HepG2 (cell line): ENCODE results near the gene TLE1. TPM values are rescaled to one million over a fixed set of nuclear protein-coding genes. Genes with fewer than 3 reads are reported as not detected.

ENCODE experiments used
- ATAC-seq: fragments of 200-7000 bp; cut with Tn5 transposase; 3 replicates; pipeline ENCODE4 v1.9.1; 2020; ENCODE audit warnings: mild to moderate bottlenecking, moderate library complexity
- BruUV-seq: library from RNA; stranded (reverse); fragments of 400-500 nt; replicated peaks from 2 replicates; lab custom pipeline; 2021; lab: Mats Ljungman, UMichigan
- CTCF ChIA-PET: fragments of 300-600 bp; formaldehyde crosslinking; extraction: SDS; loops from one replicate; lab custom pipeline; 2021; ENCODE audit warnings: low total read pairs, inconsistent platforms, low intra/inter-chr PET ratio; lab: Yijun Ruan, JAX
- POLR2A ChIA-PET: fragments of 350-600 bp; sonication (Branson Sonifier 250); formaldehyde crosslinking; loops from one replicate; lab custom pipeline; 2020; ENCODE audit warnings: antibody characterized with exemption, inconsistent platforms; lab: Yijun Ruan, JAX
- DNase-seq: peaks from one replicate; pipeline ENCODE4 v3.0.0-alpha.2; 2015; ENCODE audit warnings: low spot score
- FAIRE-seq: peaks from 3 replicates; lab custom pipeline; 2011; peaks lifted over from hg19 to GRCh38; lab: Jason Lieb, UNC
- H2AFZ ChIP-seq: one replicate; pipeline ENCODE4 v1.6.1; 2011; ENCODE audit warnings: low read length, inconsistent platforms
- H3K27ac ChIP-seq: fragments of 300-600 bp; 3 replicates; pipeline ENCODE4 v1.8.0; 2011; ENCODE audit warnings: mixed run types, mild to moderate bottlenecking, mixed read lengths, low read length, inconsistent platforms; ENCODE audit not compliant: insufficient read depth; ENCODE audit errors: extremely low read length
- H3K27me3 ChIP-seq, 2 experiments: fragments of 200-600 bp in 1 of 2; 2 replicates in 1 of 2; 3 replicates in 1 of 2; pipeline versions ENCODE4 v1.6.0 to v1.8.0; 2011; ENCODE audit warnings: low read length in 2 of 2, mild to moderate bottlenecking in 2 of 2, moderate library complexity in 2 of 2, inconsistent platforms in 1 of 2; ENCODE audit not compliant: insufficient read depth in 2 of 2, control insufficient read depth in 1 of 2
- H3K36me3 ChIP-seq, 2 experiments: fragments of 200-600 bp in 1 of 2; replicated peaks in 1 of 2; 2 replicates in 1 of 2; 3 replicates in 1 of 2; pipeline versions ENCODE4 v1.5.1 to v1.8.0; 2011; ENCODE audit warnings: low read length in 2 of 2, inconsistent platforms in 1 of 2; ENCODE audit not compliant: insufficient read depth in 2 of 2, control insufficient read depth in 1 of 2
- H3K4me1 ChIP-seq: 2 replicates; pipeline ENCODE4 v1.5.1; 2012; ENCODE audit warnings: low read length, inconsistent platforms; ENCODE audit not compliant: insufficient read depth
- H3K4me2 ChIP-seq: 2 replicates; pipeline ENCODE4 v1.6.0; 2011; ENCODE audit warnings: low read depth, low read length, inconsistent platforms
- H3K4me3 ChIP-seq, 3 experiments: fragments of 200-600 bp in 1 of 3; sonication (generic), shearing (Covaris generic) in 1 of 3; replicated peaks in 1 of 3; 2 replicates each; pipeline ENCODE4 v1.5.1; 2011 to 2016; ENCODE audit warnings: low read length in 3 of 3, inconsistent platforms in 2 of 3, low read depth in 2 of 3, mild to moderate bottlenecking in 2 of 3, control low read depth in 1 of 3, mixed read lengths in 1 of 3; ENCODE audit not compliant: insufficient read depth in 1 of 3
- H3K79me2 ChIP-seq: one replicate; pipeline ENCODE4 v1.6.1; 2011; ENCODE audit warnings: low read length, inconsistent platforms; ENCODE audit not compliant: insufficient read depth
- H3K9ac ChIP-seq: 2 replicates; pipeline ENCODE4 v1.6.0; 2011; ENCODE audit warnings: mild to moderate bottlenecking, low read depth, low read length, inconsistent platforms; ENCODE audit not compliant: insufficient read depth
- H3K9me3 ChIP-seq: 2 replicates; pipeline ENCODE4 v1.5.1; 2012; ENCODE audit warnings: mild to moderate bottlenecking, low read length
- H4K20me1 ChIP-seq: 2 replicates; pipeline ENCODE4 v1.6.0; 2011; ENCODE audit warnings: inconsistent platforms, mild to moderate bottlenecking, low read length, moderate library complexity; ENCODE audit not compliant: insufficient read depth
- GFI1 ChIP-seq: sonication (generic); formaldehyde crosslinking; IDR thresholded peaks from 2 replicates; pipeline ENCODE4 v1.5.0; 2020; ENCODE audit warnings: missing genetic modification reagents, mild to moderate bottlenecking, borderline replicate concordance
- JDP2 ChIP-seq: sonication (generic); formaldehyde crosslinking; IDR thresholded peaks from 2 replicates; pipeline ENCODE4 v1.8.1; 2022; ENCODE audit warnings: missing genetic modification reagents, borderline replicate concordance
- MAFK ChIP-seq, 2 experiments: IDR thresholded peaks in 1 of 2; conservative IDR thresholded peaks in 1 of 2; 2 replicates each; pipeline ENCODE4 v1.6.1; 2011; ENCODE audit warnings: improper control_type of control experiment in 2 of 2, low read length in 2 of 2
- MATR3 ChIP-seq: sonication (generic); formaldehyde crosslinking; IDR thresholded peaks from 2 replicates; pipeline ENCODE4 v1.4.0; 2020; ENCODE audit warnings: missing genetic modification reagents
- RBM39 ChIP-seq: fragments of 200-400 bp; formaldehyde crosslinking; IDR thresholded peaks from one replicate; pipeline ENCODE4 v1.6.1; 2018; ENCODE audit warnings: antibody characterized with exemption, mild to moderate bottlenecking, low read depth, low read length; ENCODE audit not compliant: poor library complexity, severe bottlenecking
- RNF2 ChIP-seq: fragments of 450-650 bp; conservative IDR thresholded peaks from 2 replicates; pipeline ENCODE4 v1.6.1; 2016; ENCODE audit warnings: low read depth
- SETDB1 ChIP-seq: sonication (generic); formaldehyde crosslinking; IDR thresholded peaks from 2 replicates; pipeline ENCODE4 v1.5.1; 2020; ENCODE audit warnings: missing genetic modification reagents, mild to moderate bottlenecking, borderline replicate concordance
- U2AF1 ChIP-seq: fragments of 200-400 bp; formaldehyde crosslinking; optimal IDR thresholded peaks from 2 replicates; pipeline ENCODE3; 2017; ENCODE audit warnings: mild to moderate bottlenecking, low read depth, low read length
- ZNF317 ChIP-seq: sonication (generic); formaldehyde crosslinking; IDR thresholded peaks from 2 replicates; pipeline ENCODE4 v1.5.0; 2020; ENCODE audit warnings: mild to moderate bottlenecking, missing genetic modification reagents
- ZNF883 ChIP-seq: sonication (generic); formaldehyde crosslinking; IDR thresholded peaks from 2 replicates; pipeline ENCODE4 v1.5.1; 2020; ENCODE audit warnings: mild to moderate bottlenecking, missing genetic modification reagents; ENCODE audit errors: not compliant biosample characterization
- WGBS: methylation state at CpG from one replicate; pipeline ENCODE4 v1.1.6; 2017; ENCODE audit warnings: low lambda C conversion rate; 5-methylcytosine and 5-hydroxymethylcytosine counted together
- in situ Hi-C: cut with HindIII; loops from 2 replicates; pipeline ENCODE4 v1.10.0; 2017; ENCODE audit warnings: low pct_unique_long_range_greater_than_20kb; ENCODE audit not compliant: extremely low pct_ligation_motif_present
- intact Hi-C: fragments of 100-400 bp; cut with micrococcal nuclease; formaldehyde crosslinking; loops from one replicate; pipeline ENCODE4 v1.10.0; 2022; ENCODE audit not compliant: unreplicated experiment
- polyA plus RNA-seq, 8 experiments: library from polyadenylated mRNA; depleted of rRNA in 3 of 8; stranded (reverse) in 7 of 8; unstranded in 1 of 8; fragments of >200 nt; fragmentation: Illumina TruSeq in 4 of 8; extraction: Trizol in 4 of 8; gene quantifications; 2 replicates each; pipeline versions ENCODE4 v1.2.1 to v1.2.3, GENCODE V29; 2011 to 2016; ENCODE audit warnings: low read depth in 4 of 8, missing spikeins in 1 of 8, mixed read lengths in 1 of 8; ENCODE audit not compliant: insufficient read depth in 1 of 8
- total RNA-seq, 5 experiments: library from RNA; depleted of rRNA; stranded (reverse); fragments of >200 nt; fragmentation: Illumina TruSeq; extraction: Trizol; gene quantifications; 2 replicates each; pipeline ENCODE4 v1.2.3, GENCODE V29; 2016; ENCODE audit warnings: low read depth in 1 of 5
- TF ChIP-seq, protein P1 (sequence below): sonication (generic); formaldehyde crosslinking; IDR thresholded peaks from 2 replicates; pipeline ENCODE4 v1.9.0; 2021; ENCODE audit warnings: missing genetic modification reagents, mild to moderate bottlenecking, borderline replicate concordance

The TLE1 gene
- total and polyA plus RNA-seq, 2 of the 13 experiments (the other 11 are each of a cell fraction or from before 2014, with no cell fraction given) = 35.9 to 109 TPM

DNA sequence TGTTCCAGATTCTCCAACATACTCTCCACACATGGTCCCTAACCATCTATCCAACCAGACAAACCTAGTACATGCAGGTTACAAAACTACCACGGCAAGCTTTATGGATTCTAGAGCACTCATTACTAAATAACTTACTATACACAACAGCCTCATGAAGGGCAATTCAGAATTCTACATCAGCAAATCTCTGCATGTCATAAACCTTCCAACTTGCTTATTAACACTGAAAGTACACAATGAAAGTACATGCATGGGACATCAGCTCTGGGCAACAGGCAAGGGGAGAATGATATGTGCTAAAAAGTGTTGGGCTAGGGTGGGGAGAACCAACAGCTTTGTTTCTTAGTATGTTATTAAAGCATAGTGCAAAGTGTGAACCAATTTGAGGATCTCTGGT lies 70.4 kb downstream of the TLE1 start:
- no peak for ATAC-seq
- POLR2A ChIA-PET = no interaction called here
- Histone ChIP-seq H3K79me2 (no peaks in the 10 kb centered on the region), H2AFZ (no peak overlapping the region), H3K4me2 (no peak overlapping the region), H3K36me3 (peaks cover 17 to 72% of the 10 kb centered on the region in 2 experiments), H3K27me3 (no peaks in the 10 kb centered on the region), H3K4me1 (0 out of 2 replicates have a peak, but pooled peaks cover 8% of the 10 kb centered on the region), H3K9me3 (no peaks in the 10 kb centered on the region), H3K27ac (no peak overlapping the region), H4K20me1 (no peaks in the 10 kb centered on the region), H3K4me3 (no peak overlapping the region), H3K9ac (no peak overlapping the region)
- no TSS peak for BruUV-seq
- FAIRE-seq = no peak
- WGBS = 85% methylated on average over 1 of the region's 1 CpG
- TF ChIP-seq SETDB1 (CRISPR knock-in tag) (no peak), MAFK (conservative IDR thresholded peaks at IDR 0.05 in 1 of 2, IDR thresholded peaks at IDR 0.05 in 1 of 2; ENCODE audit: low read length in 2 of 2) (0 out of 4 replicates have a peak, but pooled peaks of 1 of the 2 experiments have one; percentile 4)
- DNase-seq = no peak
- CTCF ChIA-PET = no interaction called here
- intact Hi-C loops (no loop called here), in situ Hi-C loops (no loop called here)

DNA sequence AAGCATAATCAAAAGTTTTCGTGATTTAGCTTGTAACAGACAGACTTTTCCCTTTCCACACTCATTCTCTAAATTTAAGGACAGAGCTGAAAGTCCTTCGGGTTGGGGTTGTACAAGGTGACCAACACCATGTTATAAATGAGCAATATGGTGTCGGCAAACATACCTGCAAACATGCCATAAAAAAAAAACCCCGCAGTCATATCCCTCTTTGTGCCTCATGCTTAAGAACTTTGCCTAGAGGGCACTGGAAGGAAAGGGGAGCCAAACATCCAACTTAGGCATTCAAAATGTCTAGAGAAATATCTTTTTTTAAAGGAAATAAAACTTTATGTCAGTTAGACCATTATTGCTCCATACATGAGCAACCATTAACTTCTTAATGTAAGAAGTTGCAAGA lies 73.2 kb downstream of the TLE1 start:
- Histone ChIP-seq H3K9ac (no peak overlapping the region), H3K27ac (no peak overlapping the region), H3K4me3 (no peak overlapping the region), H3K79me2 (no peaks in the 10 kb centered on the region), H3K27me3 (no peaks in the 10 kb centered on the region), H4K20me1 (no peaks in the 10 kb centered on the region), H3K36me3 (peaks cover 20 to 78% of the 10 kb centered on the region in 2 experiments), H2AFZ (no peak overlapping the region), H3K9me3 (no peaks in the 10 kb centered on the region), H3K4me2 (no peak overlapping the region), H3K4me1 (peaks cover 36% of the 10 kb centered on the region)
- TF ChIP-seq RNF2 (no peak), JDP2 (CRISPR knock-in tag) (no peak), ZNF317 (CRISPR knock-in tag) (no peak), RBM39 (no peak), MATR3 (CRISPR knock-in tag) (no peak), ZNF883 (CRISPR knock-in tag) (no peak), GFI1 (CRISPR knock-in tag) (no peak), U2AF1 (no peak)
- TF ChIP-seq, protein P1, sequence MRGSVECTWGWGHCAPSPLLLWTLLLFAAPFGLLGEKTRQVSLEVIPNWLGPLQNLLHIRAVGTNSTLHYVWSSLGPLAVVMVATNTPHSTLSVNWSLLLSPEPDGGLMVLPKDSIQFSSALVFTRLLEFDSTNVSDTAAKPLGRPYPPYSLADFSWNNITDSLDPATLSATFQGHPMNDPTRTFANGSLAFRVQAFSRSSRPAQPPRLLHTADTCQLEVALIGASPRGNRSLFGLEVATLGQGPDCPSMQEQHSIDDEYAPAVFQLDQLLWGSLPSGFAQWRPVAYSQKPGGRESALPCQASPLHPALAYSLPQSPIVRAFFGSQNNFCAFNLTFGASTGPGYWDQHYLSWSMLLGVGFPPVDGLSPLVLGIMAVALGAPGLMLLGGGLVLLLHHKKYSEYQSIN (CRISPR knock-in tag) = no peak
- DNase-seq = no peak
- intact Hi-C loops = no loop called here
- ChIA-PET CTCF (no interaction called here), POLR2A (no interaction called here)
- BruUV-seq = no TSS peak
- no peak for ATAC-seq
- in situ Hi-C loops = no loop called here
- FAIRE-seq = no peak
- 92% methylated on average over 4 of the region's 4 CpGs for WGBS
